Mononuclear cell (primary cell): ENCODE data around the gene MRFAP1. TPM values are rescaled to one million over a fixed set of nuclear protein-coding genes. Genes with fewer than 3 reads are reported as not detected.

ENCODE experiments used
- H3K27me3 ChIP-seq: 2 replicates; pipeline ENCODE4 v1.6.0; 2011; ENCODE audit warnings: low read length, control low read depth; ENCODE audit not compliant: insufficient read depth
- H3K4me1 ChIP-seq: 2 replicates; pipeline ENCODE4 v1.5.1; 2011; ENCODE audit warnings: mild to moderate bottlenecking, low read length, control low read depth; ENCODE audit not compliant: insufficient read depth
- H3K4me3 ChIP-seq: 2 replicates; pipeline ENCODE4 v1.5.1; 2011; ENCODE audit warnings: mild to moderate bottlenecking, low read length, moderate library complexity
- H3K9me3 ChIP-seq: 2 replicates; pipeline ENCODE4 v1.5.1; 2011; ENCODE audit warnings: low read depth, mild to moderate bottlenecking, control low read depth, low read length
- total RNA-seq: library from RNA; depleted of rRNA; stranded (reverse); fragments of >200 nt; gene quantifications from one replicate; pipeline ENCODE4 v1.2.3, GENCODE V29; 2012

The MRFAP1 gene
- 77.9 TPM for total RNA-seq

- Histone ChIP-seq H3K4me1 (peaks cover 27% of the 10 kb centered on the region), H3K4me3 (peak within 1 kb of the TSS; percentile 83), H3K9me3 (no peaks in the 10 kb centered on the region), H3K27me3 (no peaks in the 10 kb centered on the region)
Measured at GRCh38 chr4:6640292-6641163, at the start of gene MRFAP1. TSS of gene MRFAP1 (plus strand) at chr4:6640685. CDS start at chr4:6640863, 178 bp downstream.

- no peak overlapping the region for H3K4me3 ChIP-seq
- no peaks in the 10 kb centered on the region for H3K4me1 ChIP-seq
- no peaks in the 10 kb centered on the region for H3K27me3 ChIP-seq
- H3K9me3 ChIP-seq, result no peaks in the 10 kb centered on the region
Measured at GRCh38 chr4:6591313-6591712, 49.2 kb upstream of the MRFAP1 start.

DNA sequence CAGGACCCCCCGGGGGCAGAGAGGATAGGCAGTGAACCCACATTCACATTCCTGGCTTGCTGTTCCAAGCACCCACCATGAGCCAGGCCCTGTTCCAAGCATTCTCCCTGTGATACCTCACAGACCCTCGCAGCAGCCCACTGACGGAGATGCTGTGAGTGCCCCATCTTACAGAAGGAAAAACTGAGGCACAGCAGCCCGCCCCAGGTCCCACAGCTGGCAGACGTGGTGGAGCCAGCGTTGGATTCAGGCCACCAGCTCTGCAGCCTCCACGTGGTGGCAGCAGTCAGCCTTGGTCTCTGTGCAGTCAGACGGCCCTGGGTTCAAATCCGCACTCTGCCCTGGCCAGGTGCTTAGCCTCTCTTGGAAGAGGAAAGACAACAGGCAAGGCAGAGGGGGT lies 48.7 kb upstream of the MRFAP1 start:
- no peaks in the 10 kb centered on the region for H3K9me3 ChIP-seq
- no peaks in the 10 kb centered on the region for H3K4me1 ChIP-seq
- H3K4me3 ChIP-seq, result no peak overlapping the region
- no peaks in the 10 kb centered on the region for H3K27me3 ChIP-seq

- no peaks in the 10 kb centered on the region for H3K4me1 ChIP-seq
Measured at GRCh38 chr4:6592804-6593563, 47.5 kb upstream of the MRFAP1 start.

GRCh38 chr4:6594341-6594740 lies 46.1 kb upstream of the MRFAP1 start:
- no peaks in the 10 kb centered on the region for H3K9me3 ChIP-seq
- no peaks in the 10 kb centered on the region for H3K27me3 ChIP-seq
- H3K4me3 ChIP-seq, result no peak overlapping the region
- no peaks in the 10 kb centered on the region for H3K4me1 ChIP-seq

More at GRCh38 chr4:6592804-6593563, 47.5 kb upstream of the MRFAP1 start:
- H3K9me3 ChIP-seq, result no peaks in the 10 kb centered on the region
- H3K4me3 ChIP-seq, result no peak overlapping the region
- no peaks in the 10 kb centered on the region for H3K27me3 ChIP-seq

DNA sequence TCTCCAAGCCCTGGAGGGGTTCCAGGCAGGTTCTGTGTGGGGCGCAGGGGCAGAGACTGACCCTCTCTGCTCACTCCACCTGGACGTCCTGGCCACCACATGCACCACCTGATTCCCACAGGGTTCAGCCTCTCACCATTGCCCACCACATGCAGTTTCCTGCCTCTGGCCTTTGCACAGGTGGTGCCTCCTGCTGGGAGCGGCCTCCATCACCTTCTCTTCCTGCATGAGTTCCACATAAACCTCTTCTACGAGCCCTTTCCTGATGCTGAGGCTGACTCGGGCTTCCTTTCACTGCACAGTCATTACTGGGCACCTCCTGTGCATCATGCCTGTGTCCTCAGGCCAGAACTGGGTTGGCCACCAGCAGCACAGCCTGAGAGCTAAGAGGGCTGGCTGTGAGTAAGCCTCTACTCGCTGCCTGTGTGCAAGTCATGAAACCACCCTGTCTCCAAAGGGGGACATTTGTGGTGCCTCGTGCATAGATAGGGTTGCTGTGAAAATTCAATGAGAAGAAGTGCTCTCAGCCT lies 45.6 kb upstream of the MRFAP1 start:
- Histone ChIP-seq H3K4me3 (no peak overlapping the region), H3K4me1 (no peaks in the 10 kb centered on the region), H3K27me3 (no peaks in the 10 kb centered on the region), H3K9me3 (no peaks in the 10 kb centered on the region)

GRCh38 chr4:6595897-6596537 lies 44.5 kb upstream of the MRFAP1 start:
- Histone ChIP-seq H3K27me3 (no peaks in the 10 kb centered on the region), H3K9me3 (no peaks in the 10 kb centered on the region), H3K4me3 (no peak overlapping the region), H3K4me1 (no peaks in the 10 kb centered on the region)

DNA sequence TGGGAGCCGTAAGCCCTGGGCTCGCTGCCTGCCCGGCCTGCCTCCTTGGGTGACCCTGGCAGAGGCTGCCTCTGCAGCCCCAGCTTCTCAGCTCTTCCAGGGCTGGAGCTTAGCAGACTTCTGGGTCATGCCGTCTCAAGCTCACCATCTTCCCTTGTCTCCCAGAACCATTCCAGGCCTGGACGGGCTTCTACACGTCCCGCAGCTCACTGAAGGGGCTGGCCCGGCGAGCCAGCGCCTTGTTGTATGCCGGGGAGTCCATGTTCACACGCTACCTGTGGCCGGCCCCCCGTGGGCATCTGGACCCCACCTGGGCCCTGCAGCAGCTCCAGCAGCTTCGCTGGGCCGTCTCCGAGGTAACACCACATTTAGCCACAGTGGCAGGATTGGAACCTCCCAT lies 43.5 kb upstream of the MRFAP1 start:
- Histone ChIP-seq H3K27me3 (no peaks in the 10 kb centered on the region), H3K4me3 (no peak overlapping the region), H3K9me3 (no peaks in the 10 kb centered on the region), H3K4me1 (no peaks in the 10 kb centered on the region)

GRCh38 chr4:6598127-6598526 lies 42.4 kb upstream of the MRFAP1 start:
- Histone ChIP-seq H3K27me3 (no peaks in the 10 kb centered on the region), H3K9me3 (no peaks in the 10 kb centered on the region), H3K4me3 (no peak overlapping the region), H3K4me1 (no peaks in the 10 kb centered on the region)

GRCh38 chr4:6598641-6599040 lies 41.8 kb upstream of the MRFAP1 start:
- H3K4me1 ChIP-seq, result no peaks in the 10 kb centered on the region
- H3K27me3 ChIP-seq, result no peaks in the 10 kb centered on the region
- H3K4me3 ChIP-seq, result no peak overlapping the region
- no peaks in the 10 kb centered on the region for H3K9me3 ChIP-seq

DNA sequence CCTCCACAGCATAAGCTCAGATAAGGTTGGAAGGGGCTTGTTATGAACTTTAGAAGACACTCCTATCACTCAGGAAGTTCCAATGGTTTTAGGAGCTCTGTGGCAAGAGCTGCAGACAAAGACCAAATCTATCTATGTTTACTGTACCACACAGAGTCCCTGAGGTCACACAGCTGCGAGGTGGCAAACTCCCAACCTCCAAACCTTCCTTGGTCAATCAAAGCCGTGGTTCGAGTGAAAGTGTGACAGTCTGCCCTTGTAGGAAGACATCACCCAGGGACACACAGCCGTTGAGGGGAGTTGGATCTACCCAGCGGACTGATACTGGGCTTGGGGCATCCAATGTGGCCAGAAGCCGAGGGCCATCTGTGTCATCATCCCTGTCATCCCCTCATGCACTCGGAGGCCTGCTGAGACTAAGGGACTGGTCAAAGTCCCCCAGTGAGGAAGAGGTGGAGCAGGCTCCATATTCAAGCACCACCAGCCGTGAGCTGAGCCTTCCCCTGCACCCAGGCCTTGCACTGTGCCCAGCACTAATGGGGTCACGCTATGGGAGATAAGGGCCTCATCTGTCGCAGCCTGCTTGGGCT lies 38.7 kb upstream of the MRFAP1 start:
- Histone ChIP-seq H3K4me3 (no peak overlapping the region), H3K27me3 (no peaks in the 10 kb centered on the region), H3K9me3 (no peaks in the 10 kb centered on the region), H3K4me1 (no peaks in the 10 kb centered on the region)

DNA sequence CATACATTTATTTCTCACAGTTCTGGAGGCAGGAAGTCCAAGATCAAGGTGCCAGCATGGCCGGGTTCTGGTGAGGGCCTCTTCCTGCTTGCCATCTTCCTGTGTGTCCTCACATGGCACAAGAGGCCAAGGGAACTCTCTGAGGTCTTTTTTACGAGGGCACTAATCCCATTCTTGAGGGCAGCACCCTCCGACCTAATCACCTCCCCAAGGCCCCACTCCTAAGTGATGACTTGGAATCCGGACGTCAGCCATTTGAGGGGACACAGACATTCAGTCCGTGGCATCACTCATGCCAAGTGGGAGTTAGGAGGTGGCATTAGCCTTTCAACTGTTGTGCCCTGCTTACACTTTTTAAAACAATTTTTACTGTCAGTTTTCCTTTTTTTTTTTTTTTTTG lies 38.2 kb upstream of the MRFAP1 start:
- Histone ChIP-seq H3K4me1 (no peaks in the 10 kb centered on the region), H3K9me3 (no peaks in the 10 kb centered on the region), H3K4me3 (no peak overlapping the region), H3K27me3 (no peaks in the 10 kb centered on the region)

- Histone ChIP-seq H3K9me3 (no peaks in the 10 kb centered on the region), H3K27me3 (no peaks in the 10 kb centered on the region), H3K4me1 (no peaks in the 10 kb centered on the region), H3K4me3 (no peak overlapping the region)
Measured at GRCh38 chr4:6603128-6603527, 37.4 kb upstream of the MRFAP1 start.

GRCh38 chr4:6605114-6605513 lies 35.4 kb upstream of the MRFAP1 start:
- Histone ChIP-seq H3K4me1 (no peaks in the 10 kb centered on the region), H3K27me3 (no peaks in the 10 kb centered on the region), H3K4me3 (no peak overlapping the region), H3K9me3 (no peaks in the 10 kb centered on the region)

DNA sequence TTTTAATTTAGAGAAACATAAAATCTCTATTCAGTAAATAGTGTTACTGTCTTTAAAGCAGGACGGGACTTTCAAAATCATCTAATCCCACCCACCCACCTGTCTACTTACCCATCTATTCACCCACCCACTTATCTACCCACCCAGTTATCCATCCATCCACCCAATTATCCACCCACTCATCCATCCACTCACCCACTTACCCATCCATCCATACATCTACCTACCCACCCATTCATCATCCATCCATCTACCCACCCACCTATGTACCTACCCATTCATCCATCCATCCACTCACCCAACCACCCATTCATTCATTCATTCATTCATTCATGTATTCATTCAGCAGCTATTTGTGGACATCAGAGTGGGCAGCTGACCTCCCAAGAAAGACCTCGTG lies 34.9 kb upstream of the MRFAP1 start:
- H3K27me3 ChIP-seq, result no peaks in the 10 kb centered on the region
- H3K4me3 ChIP-seq, result no peak overlapping the region
- no peaks in the 10 kb centered on the region for H3K4me1 ChIP-seq
- H3K9me3 ChIP-seq, result no peaks in the 10 kb centered on the region
